ENCODE data around the gene CAMK1D. TPM values are rescaled to one million over a fixed set of nuclear protein-coding genes. Genes with fewer than 3 reads are reported as not detected.

Gene CAMK1D
- total RNA-seq, 4 donors from 2014 or later, result 0.55 to 2.2 (median 1.5) TPM

GRCh38 chr10:12639996-12640944 is 290.9 kb downstream of the CAMK1D start:
- Histone ChIP-seq H3K27me3 (no peaks in the 10 kb centered on the region), H3K9me3 (no peaks in the 10 kb centered on the region), H3K4me1 (no peaks in the 10 kb centered on the region), H3K36me3 (no peaks in the 10 kb centered on the region), H3K4me3 (no peak overlapping the region), H3K27ac (no peak overlapping the region)
- no peak for ATAC-seq
- in situ Hi-C loops (cut with MboI; ENCODE audit: low sequenced_read_pairs in 4 of 4) (no loop called here), intact Hi-C loops (cut with DNase I; ENCODE audit: low total_unique reads) (no loop called here)
- DNase-seq, result no peak
- TF ChIP-seq POLR2A (IDR thresholded peaks at IDR 0.05) (no peak), CTCF (IDR thresholded peaks at IDR 0.05 in 4 of 5, conservative IDR thresholded peaks at IDR 0.05 in 1 of 5) (no peak)

- Histone ChIP-seq H3K27ac (no peak overlapping the region), H3K36me3 (no peaks in the 10 kb centered on the region), H3K4me3 (no peak overlapping the region), H3K9me3 (no peaks in the 10 kb centered on the region), H3K27me3 (no peaks in the 10 kb centered on the region), H3K4me1 (no peaks in the 10 kb centered on the region)
- intact Hi-C loops (cut with DNase I; ENCODE audit: low total_unique reads), result no loop called here
- TF ChIP-seq POLR2A (IDR thresholded peaks at IDR 0.05), result no peak
- TF ChIP-seq CTCF (IDR thresholded peaks at IDR 0.05 in 4 of 5, conservative IDR thresholded peaks at IDR 0.05 in 1 of 5), result no peak
- no peak for DNase-seq
- in situ Hi-C loops (cut with MboI; ENCODE audit: low sequenced_read_pairs in 4 of 4), result no loop called here
- ATAC-seq, result no peak
Measured at GRCh38 chr10:12642036-12642435, 292.7 kb downstream of the CAMK1D start.

GRCh38 chr10:12643279-12643678 is 293.9 kb downstream of the CAMK1D start:
- ATAC-seq, result no peak
- Histone ChIP-seq H3K4me3 (no peak overlapping the region), H3K27me3 (no peaks in the 10 kb centered on the region), H3K36me3 (no peaks in the 10 kb centered on the region), H3K27ac (no peak overlapping the region), H3K4me1 (no peaks in the 10 kb centered on the region), H3K9me3 (no peaks in the 10 kb centered on the region)
- TF ChIP-seq CTCF (IDR thresholded peaks at IDR 0.05 in 4 of 5, conservative IDR thresholded peaks at IDR 0.05 in 1 of 5) (no peak), POLR2A (IDR thresholded peaks at IDR 0.05) (no peak)
- in situ Hi-C loops (cut with MboI; ENCODE audit: low sequenced_read_pairs in 4 of 4), result no loop called here
- intact Hi-C loops (cut with DNase I; ENCODE audit: low total_unique reads), result no loop called here
- no peak for DNase-seq

GRCh38 chr10:12644380-12645144 is 295.2 kb downstream of the CAMK1D start:
- intact Hi-C loops (cut with DNase I; ENCODE audit: low total_unique reads), result no loop called here
- DNase-seq, result no peak
- in situ Hi-C loops (cut with MboI; ENCODE audit: low sequenced_read_pairs in 4 of 4), result no loop called here
- TF ChIP-seq CTCF (IDR thresholded peaks at IDR 0.05 in 4 of 5, conservative IDR thresholded peaks at IDR 0.05 in 1 of 5) (no peak), POLR2A (IDR thresholded peaks at IDR 0.05) (no peak)
- Histone ChIP-seq H3K27ac (no peak overlapping the region), H3K9me3 (no peaks in the 10 kb centered on the region), H3K27me3 (no peaks in the 10 kb centered on the region), H3K36me3 (no peaks in the 10 kb centered on the region), H3K4me3 (no peak overlapping the region), H3K4me1 (no peaks in the 10 kb centered on the region)
- no peak for ATAC-seq

All from gastrocnemius medialis (tissue), 4 donors.